ENCODE measurements around the gene COG5.

The COG5 gene

DNA sequence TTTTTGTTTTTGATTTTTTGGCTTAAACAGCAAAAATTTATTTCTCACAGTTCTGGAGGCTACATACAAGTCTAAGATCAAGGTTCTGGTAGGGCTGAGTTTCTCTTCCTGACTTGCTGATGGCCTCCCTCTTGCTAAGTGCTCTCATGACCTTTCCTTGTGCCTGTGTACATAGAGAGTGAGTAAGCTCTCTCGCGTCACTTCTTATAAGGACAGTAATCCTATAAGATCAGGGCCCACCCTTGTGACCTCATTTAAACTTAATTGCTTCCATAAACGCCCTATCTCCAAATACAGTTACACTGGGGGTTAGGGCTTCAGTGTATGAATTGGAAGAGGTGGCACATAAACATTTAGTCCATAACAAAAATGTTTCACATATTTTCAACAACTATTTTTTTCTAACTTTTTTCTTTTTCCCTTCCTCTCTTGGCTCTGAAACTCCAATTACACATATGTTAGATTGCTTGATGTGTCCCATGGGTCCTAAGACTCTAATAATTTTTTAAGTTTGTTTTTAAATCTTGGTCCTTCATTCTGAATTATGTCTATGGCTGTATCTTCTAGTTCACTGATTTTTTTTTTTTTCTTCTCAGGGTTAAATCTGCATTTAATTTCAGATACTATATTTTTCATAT is 245.1 kb downstream of the COG5 start:
- no peak overlapping the region for H3K4me3 ChIP-seq (ENCODE audit: low read length)
- H3K9me3 ChIP-seq (ENCODE audit: control insufficient read depth, low read depth, low read length): no peaks in the 10 kb centered on the region
- H3K4me1 ChIP-seq (ENCODE audit: control insufficient read depth, low read depth, low read length): no peaks in the 10 kb centered on the region
- no peaks in the 10 kb centered on the region for H3K27me3 ChIP-seq (ENCODE audit: control insufficient read depth, insufficient read depth, low read length)
- H3K9ac ChIP-seq (ENCODE audit: low read length): no peak overlapping the region
- no peak overlapping the region for H3K27ac ChIP-seq (ENCODE audit: low read length)
- no peaks in the 10 kb centered on the region for H3K36me3 ChIP-seq (ENCODE audit: control insufficient read depth, low read depth, low read length)

- no peaks in the 10 kb centered on the region for H3K4me1 ChIP-seq (ENCODE audit: control insufficient read depth, low read depth, low read length)
- no peak overlapping the region for H3K9ac ChIP-seq (ENCODE audit: low read length)
- no peaks in the 10 kb centered on the region for H3K27me3 ChIP-seq (ENCODE audit: control insufficient read depth, insufficient read depth, low read length)
- H3K36me3 ChIP-seq (ENCODE audit: control insufficient read depth, low read depth, low read length): no peaks in the 10 kb centered on the region
- H3K9me3 ChIP-seq (ENCODE audit: control insufficient read depth, low read depth, low read length): no peaks in the 10 kb centered on the region
- H3K4me3 ChIP-seq (ENCODE audit: low read length): no peak overlapping the region
- no peak overlapping the region for H3K27ac ChIP-seq (ENCODE audit: low read length)
Measured at GRCh38 chr7:107315716-107316220, 248.0 kb downstream of the COG5 start.

GRCh38 chr7:107313355-107313754 is 250.4 kb downstream of the COG5 start:
- Histone ChIP-seq H3K27me3 (ENCODE audit: control insufficient read depth, insufficient read depth, low read length) (no peaks in the 10 kb centered on the region), H3K27ac (ENCODE audit: low read length) (no peak overlapping the region), H3K9ac (ENCODE audit: low read length) (no peak overlapping the region), H3K9me3 (ENCODE audit: control insufficient read depth, low read depth, low read length) (no peaks in the 10 kb centered on the region), H3K4me1 (ENCODE audit: control insufficient read depth, low read depth, low read length) (no peaks in the 10 kb centered on the region), H3K36me3 (ENCODE audit: control insufficient read depth, low read depth, low read length) (no peaks in the 10 kb centered on the region), H3K4me3 (ENCODE audit: low read length) (no peak overlapping the region)

DNA sequence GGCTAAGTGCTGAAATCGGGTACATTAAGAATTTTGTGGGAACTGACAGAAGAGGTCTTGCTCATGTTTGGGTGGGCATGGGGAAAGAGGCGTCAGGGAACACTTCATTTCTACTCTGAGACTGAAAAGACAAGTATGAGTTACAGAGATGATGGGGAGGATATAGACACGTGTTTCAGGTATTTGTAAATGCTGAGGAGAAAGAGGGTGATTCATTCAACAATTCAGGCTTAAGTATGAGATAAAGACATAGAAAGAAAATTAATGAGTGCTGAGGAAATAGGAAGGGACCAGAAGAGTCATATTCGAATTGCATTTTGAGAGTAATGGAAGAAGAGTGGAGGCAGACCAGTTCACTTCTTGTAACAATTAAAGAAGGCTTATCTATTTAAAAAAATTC is 251.3 kb downstream of the COG5 start:
- no peaks in the 10 kb centered on the region for H3K4me1 ChIP-seq (ENCODE audit: control insufficient read depth, low read depth, low read length)
- H3K9me3 ChIP-seq (ENCODE audit: control insufficient read depth, low read depth, low read length): no peaks in the 10 kb centered on the region
- H3K27me3 ChIP-seq (ENCODE audit: control insufficient read depth, insufficient read depth, low read length): no peaks in the 10 kb centered on the region
- H3K9ac ChIP-seq (ENCODE audit: low read length): no peak overlapping the region
- no peaks in the 10 kb centered on the region for H3K36me3 ChIP-seq (ENCODE audit: control insufficient read depth, low read depth, low read length)
- no peak overlapping the region for H3K27ac ChIP-seq (ENCODE audit: low read length)
- H3K4me3 ChIP-seq (ENCODE audit: low read length): no peak overlapping the region

- no peaks in the 10 kb centered on the region for H3K4me1 ChIP-seq (ENCODE audit: control insufficient read depth, low read depth, low read length)
- H3K27me3 ChIP-seq (ENCODE audit: control insufficient read depth, insufficient read depth, low read length): no peaks in the 10 kb centered on the region
- H3K36me3 ChIP-seq (ENCODE audit: control insufficient read depth, low read depth, low read length): no peaks in the 10 kb centered on the region
Measured at GRCh38 chr7:107309296-107309695, 254.4 kb downstream of the COG5 start.

DNA sequence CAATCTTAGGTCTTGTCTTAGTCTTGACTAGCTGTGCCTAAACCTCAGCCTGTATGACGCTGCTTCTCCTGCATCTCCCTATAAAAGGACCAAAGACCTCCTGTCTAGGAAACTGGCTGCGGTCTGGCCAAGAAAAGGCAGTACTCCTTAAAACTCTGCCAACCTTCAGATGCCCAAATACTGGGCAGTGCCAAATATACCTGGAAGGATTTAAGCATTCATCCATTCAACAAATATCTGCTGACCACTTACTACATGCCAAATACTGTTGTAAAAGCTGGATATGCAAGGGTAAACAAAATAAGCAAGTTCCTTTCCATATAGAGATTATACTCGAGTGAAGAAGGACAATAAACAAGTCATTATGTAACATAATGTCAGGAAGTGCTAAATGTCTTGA is 259.1 kb downstream of the COG5 start:
- Histone ChIP-seq H3K27ac (ENCODE audit: low read length) (no peak overlapping the region), H3K36me3 (ENCODE audit: control insufficient read depth, low read depth, low read length) (no peaks in the 10 kb centered on the region), H3K4me3 (ENCODE audit: low read length) (no peak overlapping the region), H3K9me3 (ENCODE audit: control insufficient read depth, low read depth, low read length) (no peaks in the 10 kb centered on the region), H3K4me1 (ENCODE audit: control insufficient read depth, low read depth, low read length) (no peaks in the 10 kb centered on the region), H3K27me3 (ENCODE audit: control insufficient read depth, insufficient read depth, low read length) (no peaks in the 10 kb centered on the region), H3K9ac (ENCODE audit: low read length) (no peak overlapping the region)

More at GRCh38 chr7:107309296-107309695, 254.4 kb downstream of the COG5 start:
- H3K9me3 ChIP-seq (ENCODE audit: control insufficient read depth, low read depth, low read length): no peaks in the 10 kb centered on the region
- H3K4me3 ChIP-seq (ENCODE audit: low read length): no peak overlapping the region
- no peak overlapping the region for H3K9ac ChIP-seq (ENCODE audit: low read length)
- H3K27ac ChIP-seq (ENCODE audit: low read length): no peak overlapping the region

GRCh38 chr7:107304063-107304462 is 259.7 kb downstream of the COG5 start:
- Histone ChIP-seq H3K9me3 (ENCODE audit: control insufficient read depth, low read depth, low read length) (no peaks in the 10 kb centered on the region), H3K36me3 (ENCODE audit: control insufficient read depth, low read depth, low read length) (no peaks in the 10 kb centered on the region), H3K27me3 (ENCODE audit: control insufficient read depth, insufficient read depth, low read length) (no peaks in the 10 kb centered on the region), H3K27ac (ENCODE audit: low read length) (no peak overlapping the region), H3K4me1 (ENCODE audit: control insufficient read depth, low read depth, low read length) (no peaks in the 10 kb centered on the region), H3K4me3 (ENCODE audit: low read length) (no peak overlapping the region), H3K9ac (ENCODE audit: low read length) (no peak overlapping the region)

- no peak overlapping the region for H3K4me3 ChIP-seq (ENCODE audit: low read length)
- H3K27ac ChIP-seq (ENCODE audit: low read length): no peak overlapping the region
- no peak overlapping the region for H3K9ac ChIP-seq (ENCODE audit: low read length)
- H3K36me3 ChIP-seq (ENCODE audit: control insufficient read depth, low read depth, low read length): no peaks in the 10 kb centered on the region
- H3K4me1 ChIP-seq (ENCODE audit: control insufficient read depth, low read depth, low read length): no peaks in the 10 kb centered on the region
- no peaks in the 10 kb centered on the region for H3K9me3 ChIP-seq (ENCODE audit: control insufficient read depth, low read depth, low read length)
- no peaks in the 10 kb centered on the region for H3K27me3 ChIP-seq (ENCODE audit: control insufficient read depth, insufficient read depth, low read length)
Measured at GRCh38 chr7:107302250-107302847, 261.4 kb downstream of the COG5 start.

GRCh38 chr7:107294182-107294581 is 269.5 kb downstream of the COG5 start:
- Histone ChIP-seq H3K27me3 (ENCODE audit: control insufficient read depth, insufficient read depth, low read length) (no peaks in the 10 kb centered on the region), H3K4me3 (ENCODE audit: low read length) (no peak overlapping the region), H3K9ac (ENCODE audit: low read length) (no peak overlapping the region), H3K36me3 (ENCODE audit: control insufficient read depth, low read depth, low read length) (no peaks in the 10 kb centered on the region), H3K27ac (ENCODE audit: low read length) (no peak overlapping the region), H3K9me3 (ENCODE audit: control insufficient read depth, low read depth, low read length) (no peaks in the 10 kb centered on the region), H3K4me1 (ENCODE audit: control insufficient read depth, low read depth, low read length) (no peaks in the 10 kb centered on the region)

- Histone ChIP-seq H3K9ac (ENCODE audit: low read length) (no peak overlapping the region), H3K27ac (ENCODE audit: low read length) (no peak overlapping the region), H3K4me1 (ENCODE audit: control insufficient read depth, low read depth, low read length) (no peaks in the 10 kb centered on the region), H3K4me3 (ENCODE audit: low read length) (no peak overlapping the region), H3K36me3 (ENCODE audit: control insufficient read depth, low read depth, low read length) (no peaks in the 10 kb centered on the region), H3K27me3 (ENCODE audit: control insufficient read depth, insufficient read depth, low read length) (no peaks in the 10 kb centered on the region), H3K9me3 (ENCODE audit: control insufficient read depth, low read depth, low read length) (no peaks in the 10 kb centered on the region)
Measured at GRCh38 chr7:107292591-107292990, 271.1 kb downstream of the COG5 start.

DNA sequence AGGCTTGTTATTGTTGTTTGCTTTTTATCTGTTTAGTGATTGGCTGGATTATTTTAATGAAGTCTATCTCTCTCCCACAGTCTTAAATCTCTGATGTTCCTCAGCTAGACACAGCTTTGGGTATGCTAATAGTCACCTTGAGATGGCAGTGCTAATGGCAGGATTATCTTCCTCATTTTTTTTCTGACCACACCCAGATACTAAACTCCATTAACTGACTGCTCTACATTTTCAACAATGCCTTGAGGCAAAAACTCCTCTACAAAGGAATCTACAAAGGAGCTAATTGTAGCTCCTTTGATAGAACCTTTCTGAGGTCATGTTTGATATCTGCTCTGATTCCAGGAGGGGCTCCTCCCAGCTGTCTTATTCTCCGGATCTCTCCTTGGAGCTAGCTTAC is 272.3 kb downstream of the COG5 start:
- H3K9me3 ChIP-seq (ENCODE audit: control insufficient read depth, low read depth, low read length): no peaks in the 10 kb centered on the region
- H3K9ac ChIP-seq (ENCODE audit: low read length): no peak overlapping the region
- no peaks in the 10 kb centered on the region for H3K4me1 ChIP-seq (ENCODE audit: control insufficient read depth, low read depth, low read length)
- no peaks in the 10 kb centered on the region for H3K27me3 ChIP-seq (ENCODE audit: control insufficient read depth, insufficient read depth, low read length)
- no peak overlapping the region for H3K27ac ChIP-seq (ENCODE audit: low read length)
- no peaks in the 10 kb centered on the region for H3K36me3 ChIP-seq (ENCODE audit: control insufficient read depth, low read depth, low read length)
- no peak overlapping the region for H3K4me3 ChIP-seq (ENCODE audit: low read length)
